Ecto neural progenitor cell (in vitro differentiated cells): Measurements from ENCODE around the gene HS3ST1.

Source experiments
- DNase-seq: peaks from one replicate; pipeline ENCODE4 v3.0.0-alpha.2; 2018; ENCODE audit warnings: low spot score

Gene HS3ST1

DNA sequence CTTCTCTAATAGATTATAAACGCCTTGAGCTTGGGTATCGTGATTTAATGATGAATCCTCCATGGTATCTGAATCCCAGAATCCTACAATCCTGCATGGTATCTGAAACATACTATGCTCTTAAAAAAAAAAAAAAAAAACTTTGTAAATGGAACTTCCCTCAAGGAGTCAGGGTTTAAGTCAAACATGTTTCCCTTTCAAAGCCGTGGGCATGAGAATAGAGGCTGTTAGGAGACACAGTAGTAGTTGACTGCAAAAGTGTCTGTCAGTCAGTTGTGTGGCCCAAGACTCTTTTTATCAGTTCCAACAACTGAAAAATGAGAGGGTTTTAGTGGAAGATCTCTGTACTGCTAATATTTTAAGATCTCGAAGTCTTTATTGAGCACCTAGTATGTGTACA lies 2.4 kb upstream of the HS3ST1 start:
- DNase-seq = no peak

DNA sequence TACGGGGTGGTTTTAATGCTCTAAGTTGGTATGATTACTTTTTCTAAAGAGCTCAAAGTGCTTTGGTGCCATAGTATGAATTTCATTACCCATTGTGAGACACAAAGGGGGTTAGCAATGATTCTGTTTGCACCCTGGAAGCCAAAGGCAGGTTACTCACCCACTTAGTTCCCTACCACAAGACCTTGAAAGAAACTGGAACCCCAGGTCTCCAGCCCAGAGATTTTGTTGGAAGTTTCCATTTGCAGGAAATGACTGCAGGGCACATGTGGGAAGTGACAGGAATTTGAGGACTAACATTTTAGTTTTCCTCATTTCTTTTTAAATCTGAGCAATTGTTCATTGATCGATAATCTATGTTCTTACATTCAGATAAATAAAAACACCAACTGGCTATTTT lies 1.8 kb upstream of the HS3ST1 start:
- DNase-seq = no peak

DNA sequence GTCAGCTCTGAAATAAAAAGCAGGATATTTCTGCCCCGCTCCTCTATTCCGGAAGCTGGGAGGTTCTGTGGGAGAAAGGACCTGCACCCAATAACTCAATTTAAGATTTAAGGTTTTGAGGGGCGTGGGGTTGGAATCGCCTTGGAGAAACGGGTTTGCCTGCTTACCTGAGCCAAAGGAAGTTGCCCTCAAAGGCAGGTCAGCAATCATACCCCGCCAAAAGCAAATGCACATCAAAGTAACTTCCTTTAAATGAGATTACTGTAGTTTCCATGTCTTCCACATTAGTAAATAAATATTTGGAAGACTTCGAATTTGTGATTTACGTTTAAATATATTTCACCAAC lies 978 bp upstream of the HS3ST1 start:
- no peak for DNase-seq

DNA sequence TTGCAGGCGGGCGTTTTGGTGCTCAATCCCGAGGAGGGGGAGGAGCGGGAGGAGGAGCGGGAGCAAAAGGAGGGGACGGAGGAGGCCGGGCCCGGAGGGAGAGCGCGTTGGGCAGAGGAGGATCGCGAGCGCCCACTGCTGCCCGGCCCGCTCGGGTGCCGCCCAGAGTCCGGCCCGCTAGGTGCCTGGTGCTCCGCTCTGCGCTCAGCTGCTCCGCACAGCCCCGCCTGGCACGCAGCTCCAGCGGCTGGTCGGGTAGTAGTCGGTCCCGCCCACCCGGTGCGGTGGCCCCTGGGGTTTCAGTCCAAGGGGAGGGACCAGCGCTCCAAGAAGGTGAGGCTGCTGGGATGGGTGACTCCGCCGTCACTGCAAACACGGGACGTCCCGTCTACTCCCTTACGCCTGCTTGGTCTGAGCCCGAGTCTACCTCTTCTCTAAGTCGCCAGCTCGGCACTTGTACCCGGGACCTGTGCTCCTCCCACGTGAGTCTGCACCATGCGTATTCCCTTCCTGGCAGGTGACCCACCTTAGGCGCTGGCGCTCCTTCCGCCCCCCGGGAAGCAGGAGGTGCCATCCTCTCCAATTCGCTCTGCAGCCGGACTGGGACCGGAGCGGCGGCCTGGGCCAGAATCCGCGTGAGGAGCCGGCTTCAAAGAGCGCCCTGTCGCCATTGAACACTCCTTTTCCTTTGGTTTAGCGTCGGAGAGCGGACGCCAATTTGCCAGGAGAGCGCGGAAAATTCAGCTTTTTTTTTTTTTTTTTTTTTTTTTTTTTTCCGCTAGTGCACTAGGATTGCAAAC lies 405 bp upstream of the HS3ST1 start:
- DNase-seq = peak; percentile 86

DNA sequence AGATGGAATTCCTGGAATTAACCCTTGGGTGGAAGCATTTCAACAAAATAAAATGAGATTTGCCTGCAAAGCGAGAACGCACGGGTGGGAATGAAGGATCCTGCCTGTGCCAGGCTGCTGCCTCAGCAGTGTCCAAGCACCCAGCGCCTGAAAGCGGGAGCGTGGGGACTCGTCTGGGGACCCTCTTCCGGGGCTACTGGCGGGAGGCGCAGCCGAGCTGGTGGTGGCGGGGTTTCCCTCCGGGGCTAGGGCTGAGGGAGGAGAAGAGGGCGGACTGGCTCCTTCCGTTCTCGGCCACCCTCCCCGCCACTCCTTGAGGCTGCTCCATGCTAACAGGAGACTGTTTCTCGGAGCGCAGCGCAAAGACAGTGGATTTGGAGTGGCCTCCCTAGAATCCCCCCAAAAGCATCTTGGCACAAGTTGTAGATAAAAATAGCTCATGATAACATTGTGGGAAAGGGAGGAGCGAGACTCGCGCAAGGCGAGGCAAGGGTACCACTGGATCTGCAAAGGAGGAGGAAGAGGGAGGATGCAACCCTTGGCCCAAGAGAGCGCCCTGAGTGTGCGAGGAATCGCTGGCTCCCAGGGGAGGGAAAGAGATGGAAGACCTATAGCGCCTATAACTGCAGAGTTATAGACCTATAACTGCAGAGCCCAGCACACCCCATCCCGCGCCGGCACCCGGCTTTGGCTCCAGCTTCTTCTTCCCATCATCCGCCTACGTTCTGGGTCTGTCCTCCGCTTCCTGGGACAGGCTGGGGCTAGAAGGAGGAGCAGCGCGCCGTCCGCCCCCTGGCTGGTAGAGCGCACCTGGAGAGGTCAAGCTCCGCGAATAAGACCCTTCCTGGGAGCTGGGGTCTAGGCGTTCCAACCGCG lies 1.3 kb downstream of the HS3ST1 start:
- DNase-seq = peak; percentile 58

DNA sequence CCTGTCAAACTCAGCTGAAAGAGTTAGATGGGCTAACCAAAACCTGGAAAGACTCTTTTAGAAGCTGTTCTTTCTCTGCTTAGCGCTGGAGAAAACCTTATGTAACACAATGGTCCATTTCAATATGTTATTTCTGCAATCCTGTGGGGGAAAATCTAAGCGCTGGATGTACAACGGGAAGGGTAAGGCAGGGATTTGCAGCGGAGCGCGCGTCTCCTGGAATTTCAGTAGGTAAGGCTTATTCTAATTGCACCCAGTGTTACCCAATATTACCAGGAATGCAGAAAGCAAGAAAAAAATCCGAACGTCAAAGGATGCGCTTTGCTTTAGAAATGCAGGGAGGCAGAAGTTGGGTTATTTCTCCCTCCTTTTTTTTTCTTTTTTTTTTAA lies 2.0 kb downstream of the HS3ST1 start:
- DNase-seq = no peak

DNA sequence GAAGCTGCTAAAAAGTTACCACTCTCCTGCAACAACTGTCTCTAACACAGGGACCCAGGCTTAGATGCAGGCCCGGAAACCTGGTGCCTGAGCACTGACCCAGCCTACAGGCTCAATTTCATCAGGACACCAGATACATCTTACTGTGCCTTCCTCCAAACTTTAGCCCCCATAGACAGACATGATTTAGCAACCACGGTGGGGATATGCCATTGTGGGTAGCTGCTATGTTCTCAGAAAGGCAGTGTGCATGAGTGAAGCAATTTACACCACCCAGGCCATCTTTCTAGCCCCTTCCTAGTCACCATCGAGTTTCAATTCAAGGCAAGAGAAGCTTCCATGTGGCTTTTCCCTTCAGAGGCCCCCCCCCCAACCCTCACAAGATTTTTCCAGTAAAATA lies 2.7 kb downstream of the HS3ST1 start:
- DNase-seq = no peak

DNA sequence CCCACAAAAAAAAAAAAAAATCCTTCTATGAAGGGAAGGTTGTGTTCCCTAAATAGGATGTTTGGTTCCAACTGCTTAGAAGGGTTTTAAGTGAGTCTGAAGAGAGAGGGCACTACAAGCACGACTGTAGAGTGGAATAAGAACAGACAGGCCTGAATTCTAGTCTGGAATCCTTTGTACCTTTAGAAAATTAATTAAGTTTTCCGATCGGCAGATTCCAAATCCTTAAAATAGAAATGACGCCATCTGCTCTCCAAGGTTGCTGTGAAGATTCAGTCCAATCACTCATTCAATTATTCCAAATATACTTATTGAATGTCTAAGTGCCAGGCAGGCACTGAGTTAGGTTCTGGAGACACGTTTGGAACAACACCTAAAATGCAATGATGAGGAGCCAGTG lies 3.8 kb downstream of the HS3ST1 start:
- no peak for DNase-seq

DNA sequence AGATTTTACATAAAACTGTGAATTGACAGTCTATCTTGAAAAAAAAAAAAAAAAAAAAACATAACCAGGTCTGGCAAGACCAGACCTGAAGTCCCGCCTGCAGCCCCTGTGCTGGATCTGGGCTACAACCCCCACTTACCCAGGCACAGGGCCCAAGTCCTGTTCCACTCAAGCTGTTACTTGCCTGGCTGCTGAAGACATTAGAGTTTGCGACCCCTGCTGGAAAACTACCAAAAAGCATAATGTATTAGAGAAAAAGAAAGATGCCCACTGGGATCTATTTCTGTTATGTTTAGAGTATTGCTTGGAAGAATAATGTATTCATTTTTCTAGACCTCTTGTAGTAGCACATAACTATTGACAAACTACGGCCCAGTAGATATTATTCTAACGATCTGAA lies 4.7 kb downstream of the HS3ST1 start:
- no peak for DNase-seq

DNA sequence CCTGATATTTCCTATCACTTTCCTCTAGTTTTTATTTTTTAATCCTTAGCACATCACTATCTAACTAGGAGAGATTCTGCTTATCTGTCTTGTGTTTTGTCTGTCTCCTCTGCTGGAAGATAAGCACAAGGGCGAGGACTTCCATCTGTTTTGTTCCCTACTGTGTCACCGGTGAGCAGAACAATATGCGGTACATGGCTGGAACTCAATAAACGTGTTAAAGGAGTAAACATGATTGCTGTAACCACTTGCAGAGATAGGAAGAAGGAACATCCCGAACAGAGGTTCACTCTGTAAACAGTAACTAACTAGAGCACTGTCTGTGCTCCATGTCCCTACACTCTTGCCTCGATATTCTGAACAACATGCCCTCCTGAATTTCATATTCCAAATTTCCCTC lies 5.2 kb downstream of the HS3ST1 start:
- DNase-seq = no peak

DNA sequence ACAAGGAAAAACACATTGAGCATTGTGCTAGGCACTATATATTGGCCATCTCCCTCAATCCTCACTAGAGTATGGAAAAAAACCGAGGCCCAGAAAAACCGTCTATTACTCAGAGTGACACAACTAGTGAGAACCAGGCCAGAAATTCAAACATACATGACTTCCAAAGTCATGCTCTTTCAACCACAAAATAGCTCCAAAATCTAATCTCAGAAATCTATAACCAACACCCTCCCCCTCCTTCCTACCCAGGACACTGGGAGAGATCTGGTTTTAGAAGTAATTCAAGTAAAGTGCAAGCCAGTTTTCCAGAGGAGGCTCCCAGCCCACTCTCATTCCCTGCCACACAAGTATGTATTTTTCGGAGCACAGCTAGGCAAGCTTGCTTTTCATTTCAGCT lies 7.6 kb downstream of the HS3ST1 start:
- DNase-seq = no peak

DNA sequence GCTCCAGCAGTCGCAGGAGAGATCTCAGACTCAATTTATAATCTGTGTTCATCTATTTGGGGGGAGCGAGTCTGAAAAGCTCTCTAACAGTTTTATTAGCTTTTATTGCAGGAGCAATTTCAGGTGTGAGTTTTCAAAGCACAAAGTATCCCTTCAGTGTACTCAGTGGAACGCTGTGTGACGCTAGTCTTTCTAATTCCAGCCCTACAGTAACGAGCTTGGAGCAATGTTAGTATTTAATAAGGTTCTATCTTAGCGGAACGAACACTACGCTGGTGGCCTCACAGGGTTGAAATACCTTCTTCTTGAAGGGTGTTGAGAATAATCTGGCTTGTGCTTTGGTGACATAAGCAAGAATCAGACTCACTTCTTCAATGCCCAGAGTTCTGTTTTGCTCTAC lies 8.4 kb downstream of the HS3ST1 start:
- DNase-seq = no peak

DNA sequence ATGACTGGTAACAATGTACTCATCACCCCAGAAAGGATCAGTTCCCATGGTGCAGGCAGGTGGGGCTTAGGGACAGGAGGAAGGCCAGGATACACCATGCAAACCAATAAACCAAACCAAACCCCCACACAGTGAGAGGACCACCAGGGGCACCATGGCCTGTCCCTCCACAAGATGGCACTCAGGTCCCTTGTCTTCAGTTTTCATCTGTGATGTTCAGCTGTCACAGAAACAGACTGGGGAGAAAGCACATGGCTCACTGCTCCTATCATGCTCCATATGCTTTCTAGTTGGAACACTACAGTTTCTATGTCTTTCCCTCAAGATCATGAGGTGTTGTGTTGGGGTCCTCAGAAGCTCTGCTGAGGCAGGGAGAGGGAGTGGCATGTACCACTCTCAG lies 10.1 kb downstream of the HS3ST1 start:
- DNase-seq = no peak

DNA sequence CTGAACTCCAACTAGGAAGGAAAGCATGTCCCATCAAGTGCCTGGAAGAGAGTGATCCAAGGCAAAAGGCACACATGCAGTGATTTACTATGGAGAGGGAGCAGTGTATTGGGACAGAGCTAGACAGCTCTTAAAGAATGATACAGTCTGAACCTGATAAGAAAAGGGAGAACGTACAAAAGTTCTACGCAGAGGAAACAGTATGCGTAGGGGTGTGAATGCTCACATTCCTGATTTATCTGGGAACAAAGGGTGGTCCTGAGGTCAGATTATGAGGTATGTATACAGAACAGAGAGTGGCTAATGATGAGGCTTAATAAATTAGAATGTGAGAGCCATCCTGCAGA lies 12.0 kb downstream of the HS3ST1 start:
- DNase-seq = no peak

DNA sequence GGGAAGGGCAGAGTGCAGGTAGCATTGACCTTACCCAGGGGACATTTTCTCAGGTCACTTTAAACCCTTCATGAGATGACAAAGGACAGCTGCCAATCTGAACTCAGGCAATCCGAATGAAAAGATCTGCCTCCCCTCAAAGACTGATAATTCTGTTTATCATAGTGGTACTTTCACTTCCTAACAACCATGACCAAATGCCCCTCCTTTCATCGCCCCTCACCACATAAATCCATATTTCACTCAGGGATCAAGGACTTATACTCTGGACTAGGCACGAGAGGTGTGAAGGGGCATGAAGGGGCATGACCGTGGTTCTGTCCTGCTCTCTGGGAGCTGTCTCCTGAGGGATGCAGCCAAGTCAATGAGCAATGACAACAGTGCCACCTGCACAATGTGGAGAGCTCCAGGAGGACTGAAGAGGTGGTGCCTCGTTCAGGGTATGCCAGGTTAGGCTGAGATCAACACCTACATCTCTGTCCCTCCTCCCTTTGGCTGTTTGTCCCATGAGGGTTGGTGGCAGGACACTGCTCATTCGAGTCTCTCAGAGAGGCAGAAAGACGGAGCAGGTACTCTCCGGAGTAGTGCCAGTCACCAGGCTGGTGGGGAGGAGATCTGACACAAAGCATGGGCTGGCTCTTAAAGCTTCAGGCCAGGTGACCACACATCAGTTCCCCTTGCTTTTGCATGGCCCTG lies 12.5 kb downstream of the HS3ST1 start:
- DNase-seq = no peak

DNA sequence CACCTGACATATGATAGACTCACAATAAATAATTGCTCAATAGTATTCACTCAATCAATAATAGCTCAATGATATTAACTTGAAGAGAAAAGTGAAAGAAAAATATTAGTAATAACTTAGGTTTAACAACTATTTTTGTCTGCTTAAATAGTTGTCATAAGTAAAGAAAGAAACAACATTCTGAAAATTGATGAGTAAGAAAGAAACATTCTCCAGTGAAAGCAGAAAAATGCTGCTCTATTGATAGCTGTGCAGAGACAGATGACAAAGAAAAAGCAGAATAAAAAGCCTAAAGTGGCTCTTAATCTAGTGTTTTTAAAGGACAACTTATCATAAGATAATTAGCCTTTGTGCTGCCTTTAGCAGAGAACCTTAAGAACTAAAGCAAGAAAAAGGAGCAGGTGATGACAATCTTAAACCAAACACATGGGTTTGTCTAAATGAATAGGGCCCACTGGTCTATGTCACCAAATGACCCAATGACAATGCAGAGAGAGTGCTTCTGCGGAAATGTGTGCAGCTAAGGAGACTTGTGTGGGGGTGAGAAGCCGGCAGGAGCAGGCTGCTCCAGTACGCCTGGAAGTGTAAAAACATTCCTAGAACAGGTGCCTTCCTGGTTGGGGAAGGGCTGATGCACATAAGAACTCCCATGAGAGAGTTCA lies 13.2 kb downstream of the HS3ST1 start:
- DNase-seq = no peak

DNA sequence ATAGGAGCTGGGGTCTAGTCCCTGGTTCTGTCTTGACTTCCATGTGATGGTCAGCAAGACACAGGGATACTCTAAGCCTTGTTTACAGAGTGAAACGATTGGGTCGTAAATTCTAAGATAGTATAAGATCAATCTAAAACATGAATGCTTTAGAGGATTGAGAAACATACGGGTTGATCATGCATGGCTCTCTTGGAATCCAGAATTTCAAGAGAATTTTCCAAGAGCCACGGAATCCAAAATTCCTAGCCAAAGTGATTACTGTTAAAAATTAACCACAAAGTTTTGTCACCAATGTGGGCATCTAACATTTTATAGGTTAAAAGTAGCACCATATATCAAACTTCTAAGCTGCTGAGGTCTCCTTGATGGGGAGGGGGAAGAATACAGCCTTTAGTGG lies 16.5 kb downstream of the HS3ST1 start:
- no peak for DNase-seq

DNA sequence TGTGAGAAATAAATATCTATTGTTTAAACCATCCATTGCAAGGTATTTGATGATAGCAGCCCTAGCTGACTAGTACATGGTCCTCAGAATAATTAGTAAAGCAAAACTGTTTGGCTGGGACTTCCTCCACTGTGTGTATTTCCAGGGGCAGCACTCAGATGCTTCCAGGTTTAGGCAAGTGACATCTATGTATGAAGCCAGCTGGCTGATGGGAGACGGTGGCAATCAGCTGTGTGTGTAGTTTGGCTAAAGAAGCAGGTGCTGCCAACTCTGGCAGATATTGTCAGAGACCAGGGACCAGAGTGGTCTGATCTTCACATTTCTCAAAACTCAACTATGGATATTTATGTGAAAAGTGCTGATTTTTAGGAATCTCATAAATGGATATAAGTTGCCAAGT lies 19.1 kb downstream of the HS3ST1 start:
- no peak for DNase-seq

DNA sequence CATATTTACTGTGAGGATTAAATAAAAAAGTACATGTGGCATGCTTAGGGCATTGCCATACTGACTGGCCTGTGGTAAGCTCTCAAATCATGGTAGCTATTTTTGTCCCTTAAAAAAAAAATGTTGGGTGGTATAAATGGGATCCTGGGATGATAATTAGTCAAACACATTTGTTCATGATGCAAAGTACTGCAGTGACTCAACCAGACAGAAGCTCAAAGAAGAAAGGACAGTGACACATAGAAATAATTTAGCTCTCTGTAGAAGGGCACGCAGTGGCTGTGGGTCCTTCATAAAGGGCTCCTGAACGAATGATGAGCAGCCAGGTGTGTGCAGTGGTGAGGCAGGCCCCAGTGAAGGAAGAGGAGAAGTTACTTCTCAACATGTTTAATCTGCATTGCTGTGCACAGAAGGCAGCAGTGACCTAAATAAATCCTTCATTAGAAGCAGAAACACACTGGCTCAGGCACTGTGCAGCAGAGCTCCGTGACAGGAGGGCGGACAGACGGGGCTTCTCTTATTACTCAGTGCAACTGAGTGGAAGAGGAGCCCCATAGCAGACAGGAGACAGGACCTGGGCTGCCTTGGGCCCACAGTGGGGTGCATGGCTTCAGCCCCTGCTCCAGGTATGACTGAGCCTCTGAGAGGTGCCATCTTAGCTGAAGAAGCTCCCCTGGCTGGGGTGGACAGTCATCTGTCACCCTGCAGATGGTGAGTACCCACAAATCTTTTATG lies 20.3 kb downstream of the HS3ST1 start:
- no peak for DNase-seq

DNA sequence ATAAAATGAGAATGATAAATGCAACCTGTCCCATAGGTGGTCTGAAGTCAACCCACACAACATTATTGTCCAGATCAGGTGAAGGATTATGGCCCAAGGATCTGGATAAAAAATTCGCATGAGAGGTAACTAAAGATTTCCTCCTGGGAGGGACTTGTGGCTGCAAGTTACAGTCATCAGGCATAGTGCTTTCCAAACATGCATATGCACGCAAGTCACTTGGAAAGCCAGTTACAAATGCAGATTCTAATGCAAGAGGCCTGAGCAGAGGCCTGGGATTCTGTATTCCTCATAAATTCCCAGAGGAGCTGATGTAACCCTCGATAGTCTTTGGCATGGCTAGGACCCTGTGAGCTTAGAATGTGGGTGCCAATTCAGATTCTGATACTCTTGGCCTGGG lies 21.1 kb downstream of the HS3ST1 start:
- no peak for DNase-seq

DNA sequence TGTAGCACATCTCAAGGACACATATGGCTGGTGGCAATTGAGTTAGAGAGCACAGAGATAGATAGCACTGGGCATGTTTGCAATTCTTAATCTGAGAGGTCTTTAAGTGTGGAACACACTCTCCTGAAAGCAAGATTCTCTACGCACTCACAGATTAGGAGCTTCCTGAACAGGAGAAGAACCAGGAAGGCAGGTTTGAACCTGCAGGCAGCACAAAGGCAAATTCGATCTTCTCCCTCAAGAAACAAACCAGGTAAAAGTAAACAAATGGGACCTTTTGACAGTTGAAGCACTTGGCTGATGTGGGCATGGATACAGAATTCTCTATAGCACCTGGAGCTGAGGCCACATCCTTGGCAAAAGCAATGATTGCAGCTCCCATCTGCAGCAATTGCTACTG lies 24.3 kb downstream of the HS3ST1 start:
- DNase-seq = no peak

DNA sequence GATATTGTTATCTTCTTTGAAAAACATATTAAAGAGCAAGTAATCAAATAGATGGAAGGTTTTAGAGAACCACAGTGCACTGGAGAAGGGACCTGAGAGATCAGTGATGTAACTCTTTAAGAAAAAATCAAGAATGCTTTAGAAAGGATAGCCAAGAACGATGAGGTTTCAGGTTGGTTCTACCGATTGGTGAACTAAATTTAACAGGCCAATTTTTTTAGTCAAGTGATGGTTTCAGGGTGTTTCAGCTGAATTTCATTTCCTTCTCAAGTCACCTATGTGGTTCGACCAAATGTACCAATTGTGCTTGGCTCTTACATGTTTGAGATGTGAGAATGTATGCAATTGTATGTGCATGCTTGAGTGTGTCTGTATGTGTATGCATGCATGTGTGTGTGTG lies 26.5 kb downstream of the HS3ST1 start:
- DNase-seq = no peak
